Measurements from ENCODE around the gene UGT1A1.
"Not testable (repeated sequence)": the region's sequence is repeated elsewhere in the genome, so short reads cannot be mapped to it uniquely, and the experiment has no call there.

UGT1A1 gene

DNA sequence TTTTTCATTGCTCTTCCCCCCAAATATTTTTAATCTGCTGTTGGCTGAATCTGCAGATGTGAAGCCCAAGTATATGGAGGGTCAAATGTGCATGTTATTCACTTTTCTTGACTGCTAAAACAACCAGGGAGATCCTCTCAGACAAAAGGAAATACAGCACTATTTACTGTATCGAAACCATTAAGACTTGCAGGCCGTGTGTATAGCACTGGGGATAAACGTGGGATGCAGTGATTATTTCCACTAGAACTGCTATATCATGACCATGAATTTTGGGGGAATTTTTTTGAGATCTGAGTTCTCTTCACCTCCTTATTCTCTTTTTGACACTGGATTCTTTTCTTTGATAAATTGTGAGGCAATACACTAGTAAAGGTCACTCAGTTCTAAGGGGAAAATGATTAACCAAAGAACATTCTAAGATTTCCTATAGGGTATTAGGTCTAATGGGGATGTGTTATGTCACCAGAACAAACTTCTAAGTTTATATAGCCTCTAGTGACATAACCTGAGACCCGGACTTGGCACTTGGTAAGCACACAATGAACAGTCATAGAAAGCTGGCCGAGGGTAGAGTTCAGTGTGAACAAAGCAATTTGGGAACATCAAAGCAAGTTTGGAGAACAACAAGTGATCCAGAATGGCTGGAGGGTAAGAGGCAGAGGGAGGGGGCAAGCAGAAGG is 14.9 kb upstream of the UGT1A1 start:
- H3K9ac ChIP-seq (ENCODE audit: low read depth, low read length): no peak overlapping the region
- no peaks in the 10 kb centered on the region for H3K27me3 ChIP-seq (ENCODE audit: control insufficient read depth, insufficient read depth, low read length)
- peaks cover 20% of the 10 kb centered on the region for H3K9me3 ChIP-seq (ENCODE audit: control insufficient read depth, insufficient read depth, low read length)
- no peaks in the 10 kb centered on the region for H3K4me1 ChIP-seq (ENCODE audit: control insufficient read depth, insufficient read depth, low read length)
- no peak overlapping the region for H3K27ac ChIP-seq (ENCODE audit: low read depth, low read length)
- H3K4me3 ChIP-seq (ENCODE audit: low read depth, low read length): no peak overlapping the region
- H3K36me3 ChIP-seq (ENCODE audit: control insufficient read depth, insufficient read depth, low read length): no peaks in the 10 kb centered on the region

DNA sequence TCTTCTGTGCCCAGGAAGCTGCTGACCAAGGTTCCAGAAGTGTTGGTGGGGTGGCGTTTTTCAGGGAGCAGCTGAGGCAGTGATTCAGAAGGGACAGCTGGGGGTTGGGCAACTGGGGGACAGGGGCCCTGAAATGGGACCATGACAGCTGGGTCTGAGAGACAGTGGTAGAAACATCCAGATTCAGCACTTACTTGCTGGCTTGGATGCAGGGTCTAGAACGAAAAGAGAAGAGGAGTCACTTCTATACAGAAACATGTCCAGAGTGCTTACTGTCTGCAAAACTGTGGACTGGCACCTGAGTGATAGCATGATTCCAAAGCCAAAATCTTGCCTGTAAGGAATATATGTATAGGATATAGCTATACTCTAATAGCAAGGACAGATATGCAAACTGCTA is 14.2 kb upstream of the UGT1A1 start:
- H3K4me1 ChIP-seq (ENCODE audit: control insufficient read depth, insufficient read depth, low read length); H3K36me3 ChIP-seq (ENCODE audit: control insufficient read depth, insufficient read depth, low read length); H3K27ac ChIP-seq (ENCODE audit: low read depth, low read length); H3K9ac ChIP-seq (ENCODE audit: low read depth, low read length); H3K4me3 ChIP-seq (ENCODE audit: low read depth, low read length); H3K27me3 ChIP-seq (ENCODE audit: control insufficient read depth, insufficient read depth, low read length): not testable (repeated sequence)
- peaks cover 26% of the 10 kb centered on the region for H3K9me3 ChIP-seq (ENCODE audit: control insufficient read depth, insufficient read depth, low read length)

DNA sequence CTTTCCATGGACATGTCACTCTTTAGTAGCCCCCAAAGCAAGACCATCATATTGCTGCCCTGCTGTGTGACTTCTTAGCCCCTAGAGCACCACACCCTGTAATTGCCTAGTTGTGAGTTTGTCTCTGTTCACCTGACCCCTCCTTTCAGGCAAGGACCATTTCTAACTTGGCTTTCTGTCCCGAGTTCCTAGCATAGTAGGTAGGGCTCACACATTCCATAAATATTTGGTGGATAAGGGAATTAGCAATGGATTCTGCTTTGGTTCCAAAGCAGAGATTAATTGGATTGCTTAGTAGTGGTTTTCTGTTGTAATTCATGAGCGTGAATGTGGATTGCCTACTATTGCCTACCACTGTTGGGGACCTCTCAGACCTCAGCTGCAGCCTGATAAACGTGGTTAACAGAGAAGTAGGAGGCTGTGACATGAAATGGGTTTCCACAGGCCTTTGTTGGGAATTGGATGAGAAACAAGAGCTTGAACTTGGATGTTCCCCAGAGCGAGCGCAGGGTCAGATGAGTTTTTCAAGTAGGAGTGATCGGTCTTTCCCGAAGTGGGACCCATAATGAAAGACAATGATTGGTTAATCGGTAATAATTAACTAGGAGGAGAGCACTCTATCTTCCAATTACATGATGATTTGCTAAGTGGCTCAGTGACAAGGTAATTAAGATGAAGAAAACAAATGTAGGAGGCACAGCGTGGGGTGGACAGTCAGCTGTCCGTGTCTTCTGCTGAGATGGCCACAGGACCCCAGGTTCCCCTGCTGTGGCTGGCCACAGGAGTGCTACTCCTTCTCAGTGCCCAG is 13.4 kb upstream of the UGT1A1 start:
- no peaks in the 10 kb centered on the region for H3K4me1 ChIP-seq (ENCODE audit: control insufficient read depth, insufficient read depth, low read length)
- H3K9me3 ChIP-seq (ENCODE audit: control insufficient read depth, insufficient read depth, low read length): peaks cover 34% of the 10 kb centered on the region
- H3K9ac ChIP-seq (ENCODE audit: low read depth, low read length): no peak overlapping the region
- H3K4me3 ChIP-seq (ENCODE audit: low read depth, low read length): no peak overlapping the region
- H3K27ac ChIP-seq (ENCODE audit: low read depth, low read length): no peak overlapping the region
- no peaks in the 10 kb centered on the region for H3K27me3 ChIP-seq (ENCODE audit: control insufficient read depth, insufficient read depth, low read length)
- H3K36me3 ChIP-seq (ENCODE audit: control insufficient read depth, insufficient read depth, low read length): no peaks in the 10 kb centered on the region

DNA sequence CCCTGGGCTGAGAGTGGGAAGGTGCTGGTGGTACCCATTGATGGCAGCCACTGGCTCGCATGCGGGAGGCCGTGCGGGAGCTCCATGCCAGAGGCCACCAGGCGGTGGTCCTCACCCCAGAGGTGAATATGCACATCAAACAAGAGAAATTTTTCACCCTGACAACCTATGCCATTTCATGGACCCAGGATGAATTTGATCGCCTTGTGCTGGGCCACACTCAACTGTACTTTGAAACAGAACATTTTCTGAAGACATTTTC is 12.9 kb upstream of the UGT1A1 start:
- Histone ChIP-seq H3K4me3 (ENCODE audit: low read depth, low read length) (no peak overlapping the region), H3K27ac (ENCODE audit: low read depth, low read length) (no peak overlapping the region), H3K9ac (ENCODE audit: low read depth, low read length) (no peak overlapping the region), H3K9me3 (ENCODE audit: control insufficient read depth, insufficient read depth, low read length) (peaks cover 32% of the 10 kb centered on the region), H3K36me3 (ENCODE audit: control insufficient read depth, insufficient read depth, low read length) (no peaks in the 10 kb centered on the region), H3K27me3 (ENCODE audit: control insufficient read depth, insufficient read depth, low read length) (no peaks in the 10 kb centered on the region), H3K4me1 (ENCODE audit: control insufficient read depth, insufficient read depth, low read length) (no peaks in the 10 kb centered on the region)

DNA sequence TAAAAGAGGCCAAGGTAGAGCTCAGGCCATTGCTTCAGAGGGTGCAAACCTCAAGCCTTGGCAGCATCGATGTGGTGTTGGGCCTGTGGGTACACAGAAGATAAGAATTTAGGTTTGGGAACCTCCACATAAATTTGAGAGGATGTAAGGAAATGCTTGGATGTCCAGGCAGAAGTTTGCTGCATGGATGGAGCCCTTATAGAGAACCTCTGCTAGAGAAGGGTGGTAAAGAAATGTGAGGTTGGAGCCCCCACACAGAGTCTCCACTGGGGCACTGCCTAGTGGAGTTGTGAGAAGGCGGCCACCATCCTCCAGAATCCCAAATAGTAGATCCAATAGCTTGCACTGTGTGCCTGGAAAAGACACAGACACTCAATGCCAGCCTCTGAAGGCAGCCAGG is 9.4 kb upstream of the UGT1A1 start:
- not testable (repeated sequence) for H3K36me3 ChIP-seq (ENCODE audit: control insufficient read depth, insufficient read depth, low read length); H3K9ac ChIP-seq (ENCODE audit: low read depth, low read length); H3K4me1 ChIP-seq (ENCODE audit: control insufficient read depth, insufficient read depth, low read length); H3K27me3 ChIP-seq (ENCODE audit: control insufficient read depth, insufficient read depth, low read length); H3K27ac ChIP-seq (ENCODE audit: low read depth, low read length); H3K4me3 ChIP-seq (ENCODE audit: low read depth, low read length)
- peaks cover 28% of the 10 kb centered on the region for H3K9me3 ChIP-seq (ENCODE audit: control insufficient read depth, insufficient read depth, low read length)

DNA sequence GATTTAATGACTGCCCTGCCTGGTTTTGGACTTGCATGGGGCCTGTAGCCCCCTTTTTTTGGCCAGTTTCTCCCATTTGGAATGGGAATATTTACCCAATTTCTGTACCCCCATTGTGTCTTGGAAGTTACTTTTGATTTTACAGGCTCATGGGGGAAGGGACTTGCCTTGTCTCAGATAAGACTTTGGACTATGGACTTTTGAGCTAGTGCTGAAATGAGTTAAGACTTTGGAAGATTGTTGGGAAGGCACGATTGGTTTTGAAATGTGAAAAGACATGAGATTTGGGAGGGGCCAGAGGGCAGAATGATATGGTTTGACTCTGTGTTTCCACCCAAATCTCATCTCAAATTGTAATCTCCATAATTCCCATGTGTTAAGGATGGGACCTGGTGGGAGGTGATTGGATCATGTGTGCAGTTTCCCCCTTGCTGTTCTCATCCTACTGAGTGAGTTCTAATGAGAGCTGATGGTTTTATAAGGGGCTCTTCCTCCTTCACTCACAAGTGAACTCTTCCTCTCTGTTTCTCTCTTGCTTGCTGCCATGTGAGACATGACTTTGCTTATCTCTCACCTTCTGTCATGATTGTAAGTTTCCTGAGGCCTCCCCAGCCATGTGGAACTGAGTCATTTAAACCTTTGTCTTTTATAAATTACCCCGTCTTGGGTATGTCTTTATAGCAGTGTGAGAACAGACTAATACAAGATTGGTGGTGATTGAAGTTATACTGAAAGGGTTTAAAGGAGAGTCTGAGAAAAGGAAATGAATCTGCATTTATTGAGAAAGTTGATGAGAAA is 8.7 kb upstream of the UGT1A1 start:
- H3K4me1 ChIP-seq (ENCODE audit: control insufficient read depth, insufficient read depth, low read length); H3K36me3 ChIP-seq (ENCODE audit: control insufficient read depth, insufficient read depth, low read length); H3K27me3 ChIP-seq (ENCODE audit: control insufficient read depth, insufficient read depth, low read length); H3K27ac ChIP-seq (ENCODE audit: low read depth, low read length); H3K9ac ChIP-seq (ENCODE audit: low read depth, low read length); H3K4me3 ChIP-seq (ENCODE audit: low read depth, low read length): not testable (repeated sequence)
- H3K9me3 ChIP-seq (ENCODE audit: control insufficient read depth, insufficient read depth, low read length): peaks cover 28% of the 10 kb centered on the region

DNA sequence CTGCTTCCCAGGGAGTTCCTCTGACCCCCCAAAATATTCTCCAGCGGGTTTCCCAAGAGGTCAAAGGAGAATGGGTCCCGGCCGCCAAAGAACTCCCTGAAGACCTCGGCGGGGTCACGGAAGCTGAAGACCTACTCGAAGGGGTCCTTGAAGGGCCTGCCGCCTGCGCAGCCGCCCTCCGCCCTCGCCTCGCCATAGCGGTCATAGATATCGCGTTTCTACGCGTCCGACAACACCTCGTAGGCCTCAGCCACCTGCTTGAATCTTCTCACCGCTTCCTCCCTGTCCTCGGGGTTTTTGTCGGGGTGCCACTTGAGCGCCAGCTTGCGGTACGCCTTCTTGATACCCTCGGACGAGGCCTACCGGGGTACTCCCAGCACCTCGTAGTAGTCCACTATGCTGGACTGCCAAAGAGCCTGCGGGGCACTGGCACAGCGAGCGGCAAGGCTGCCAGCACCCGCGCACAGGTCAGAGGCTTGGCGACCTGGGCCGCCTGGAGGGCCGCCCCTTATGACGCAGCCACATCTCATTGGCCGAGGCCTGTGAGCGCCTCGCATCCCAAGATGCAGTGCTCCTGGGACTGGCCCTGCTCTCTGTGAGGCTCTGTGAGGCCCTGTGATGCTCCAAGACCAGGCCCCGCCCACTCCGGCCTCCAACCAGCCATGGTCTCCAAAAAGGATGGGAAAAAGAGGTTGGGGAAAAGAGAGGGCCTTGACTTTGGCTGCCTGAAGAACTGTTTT is 5.0 kb upstream of the UGT1A1 start:
- Histone ChIP-seq H3K9me3 (ENCODE audit: control insufficient read depth, insufficient read depth, low read length) (peaks cover 26% of the 10 kb centered on the region), H3K36me3 (ENCODE audit: control insufficient read depth, insufficient read depth, low read length) (no peaks in the 10 kb centered on the region), H3K4me1 (ENCODE audit: control insufficient read depth, insufficient read depth, low read length) (no peaks in the 10 kb centered on the region), H3K9ac (ENCODE audit: low read depth, low read length) (no peak overlapping the region), H3K4me3 (ENCODE audit: low read depth, low read length) (no peak overlapping the region), H3K27me3 (ENCODE audit: control insufficient read depth, insufficient read depth, low read length) (no peaks in the 10 kb centered on the region), H3K27ac (ENCODE audit: low read depth, low read length) (no peak overlapping the region)

DNA sequence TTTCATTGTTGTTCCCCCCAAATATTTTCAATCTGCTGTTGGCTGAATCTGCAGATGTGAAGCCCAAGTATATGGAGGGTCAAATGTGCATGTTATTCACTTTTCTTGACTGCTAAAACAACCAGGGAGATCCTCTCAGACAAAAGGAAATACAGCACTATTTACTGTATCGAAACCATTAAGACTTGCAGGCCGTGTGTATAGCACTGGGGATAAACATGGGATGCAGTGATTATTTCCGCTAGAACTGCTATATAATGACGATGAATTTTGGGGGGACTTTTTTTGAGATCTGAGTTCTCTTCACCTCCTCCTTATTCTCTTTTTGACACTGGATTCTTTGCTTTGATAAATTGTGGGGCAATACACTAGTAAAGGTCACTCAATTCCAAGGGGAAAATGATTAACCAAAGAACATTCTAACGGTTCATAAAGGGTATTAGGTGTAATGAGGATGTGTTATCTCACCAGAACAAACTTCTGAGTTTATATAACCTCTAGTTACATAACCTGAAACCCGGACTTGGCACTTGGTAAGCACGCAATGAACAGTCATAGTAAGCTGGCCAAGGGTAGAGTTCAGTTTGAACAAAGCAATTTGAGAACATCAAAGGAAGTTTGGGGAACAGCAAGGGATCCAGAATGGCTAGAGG is 3.5 kb upstream of the UGT1A1 start:
- H3K9ac ChIP-seq (ENCODE audit: low read depth, low read length): no peak overlapping the region
- H3K4me1 ChIP-seq (ENCODE audit: control insufficient read depth, insufficient read depth, low read length): no peaks in the 10 kb centered on the region
- H3K27ac ChIP-seq (ENCODE audit: low read depth, low read length): no peak overlapping the region
- no peak overlapping the region for H3K4me3 ChIP-seq (ENCODE audit: low read depth, low read length)
- no peaks in the 10 kb centered on the region for H3K27me3 ChIP-seq (ENCODE audit: control insufficient read depth, insufficient read depth, low read length)
- no peaks in the 10 kb centered on the region for H3K36me3 ChIP-seq (ENCODE audit: control insufficient read depth, insufficient read depth, low read length)
- H3K9me3 ChIP-seq (ENCODE audit: control insufficient read depth, insufficient read depth, low read length): peaks cover 21% of the 10 kb centered on the region

DNA sequence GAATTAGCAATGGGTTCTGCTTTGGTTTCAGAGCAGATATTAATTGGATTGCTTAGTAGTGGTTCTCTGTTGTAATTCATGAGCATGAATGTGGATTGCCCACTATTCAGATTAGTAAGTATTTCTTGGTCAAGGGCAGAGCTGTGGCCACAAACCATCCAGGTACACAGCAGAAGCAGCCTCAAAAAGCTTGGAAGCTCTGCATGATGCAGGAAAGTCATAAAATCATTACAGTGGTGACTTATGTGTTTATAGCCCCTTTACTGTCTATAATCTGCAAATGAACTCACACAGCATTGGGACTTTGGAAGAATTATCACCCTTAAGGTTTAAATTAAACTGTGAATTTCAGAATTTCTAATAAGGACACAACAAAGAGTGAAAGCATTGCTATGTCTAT is 1.9 kb upstream of the UGT1A1 start:
- no peaks in the 10 kb centered on the region for H3K27me3 ChIP-seq (ENCODE audit: control insufficient read depth, insufficient read depth, low read length)
- H3K9ac ChIP-seq (ENCODE audit: low read depth, low read length): no peak overlapping the region
- H3K27ac ChIP-seq (ENCODE audit: low read depth, low read length): no peak overlapping the region
- H3K36me3 ChIP-seq (ENCODE audit: control insufficient read depth, insufficient read depth, low read length): no peaks in the 10 kb centered on the region
- peaks cover 19% of the 10 kb centered on the region for H3K9me3 ChIP-seq (ENCODE audit: control insufficient read depth, insufficient read depth, low read length)
- no peak overlapping the region for H3K4me3 ChIP-seq (ENCODE audit: low read depth, low read length)
- H3K4me1 ChIP-seq (ENCODE audit: control insufficient read depth, insufficient read depth, low read length): no peaks in the 10 kb centered on the region

DNA sequence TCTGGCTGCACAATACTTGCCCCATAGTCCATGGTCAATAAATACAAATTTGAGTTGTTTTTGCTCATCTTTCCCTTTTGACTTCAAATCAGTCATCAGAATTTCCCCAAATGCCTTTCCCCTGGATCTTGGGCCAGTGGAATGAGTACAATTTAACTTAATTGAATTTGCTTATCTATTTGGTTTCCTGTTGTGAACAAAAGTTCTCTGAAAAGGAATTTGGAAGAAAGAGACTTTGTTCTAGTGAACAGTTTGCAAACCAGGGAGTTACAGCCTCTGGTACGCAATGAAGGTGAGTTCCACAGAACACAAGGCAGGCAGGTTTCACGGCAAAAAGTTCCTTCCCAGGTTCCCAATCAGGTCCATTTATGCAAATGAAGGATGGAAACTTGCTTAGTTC is 1.2 kb upstream of the UGT1A1 start:
- Histone ChIP-seq H3K9ac (ENCODE audit: low read depth, low read length) (no peak overlapping the region), H3K4me3 (ENCODE audit: low read depth, low read length) (no peak overlapping the region), H3K4me1 (ENCODE audit: control insufficient read depth, insufficient read depth, low read length) (no peaks in the 10 kb centered on the region), H3K36me3 (ENCODE audit: control insufficient read depth, insufficient read depth, low read length) (no peaks in the 10 kb centered on the region), H3K9me3 (ENCODE audit: control insufficient read depth, insufficient read depth, low read length) (peaks cover 15% of the 10 kb centered on the region), H3K27ac (ENCODE audit: low read depth, low read length) (no peak overlapping the region), H3K27me3 (ENCODE audit: control insufficient read depth, insufficient read depth, low read length) (no peaks in the 10 kb centered on the region)

All from HUES48 (cell line).